ENCODE results near the gene MRTFB.

MRTFB gene

GRCh38 chr16:14240964-14241363 lies 169.8 kb downstream of the MRTFB start:
- DNase-seq = no peak

DNA sequence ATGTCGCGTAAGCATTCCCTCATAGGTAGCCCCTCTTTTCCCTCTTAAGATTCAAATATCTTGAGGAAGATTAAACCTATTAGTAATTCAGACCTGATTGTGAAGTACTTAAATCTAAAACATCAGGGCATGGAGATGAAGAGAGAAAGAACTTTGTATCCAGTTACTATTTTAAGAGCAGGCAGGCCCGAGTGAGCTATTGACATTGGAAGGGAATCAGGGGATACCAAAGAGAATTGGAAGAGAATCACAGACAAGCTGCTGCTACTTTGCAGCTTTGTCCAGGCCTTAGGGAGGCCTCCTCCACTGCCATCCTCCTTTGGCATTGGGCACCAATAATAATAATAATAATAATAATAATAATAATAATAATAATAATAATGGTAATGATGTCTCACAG lies 170.5 kb downstream of the MRTFB start:
- no peak for DNase-seq

DNA sequence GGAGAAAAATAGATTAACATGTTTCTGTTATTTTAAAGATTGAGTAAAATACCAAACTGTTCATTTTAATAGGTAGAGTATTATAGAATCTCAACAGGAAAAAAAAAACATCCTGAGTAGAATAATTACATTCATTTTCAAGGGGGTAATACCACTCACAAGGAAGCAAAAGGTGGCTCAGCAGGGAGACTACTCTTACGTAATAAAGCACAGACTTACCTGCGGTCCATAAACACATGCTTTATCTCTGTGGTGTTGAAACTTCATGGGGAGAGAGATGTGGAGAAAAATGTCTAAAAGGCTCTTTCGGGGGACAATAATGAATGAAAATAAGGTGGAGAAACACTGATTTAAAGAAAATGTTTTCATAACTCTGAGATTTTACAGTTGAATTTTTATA lies 171.7 kb downstream of the MRTFB start:
- DNase-seq = no peak

GRCh38 chr16:14244196-14245010 lies 173.3 kb downstream of the MRTFB start:
- DNase-seq = no peak

- no peak for DNase-seq
Measured at GRCh38 chr16:14248791-14249190, 177.7 kb downstream of the MRTFB start.

GRCh38 chr16:14249291-14250032 lies 178.3 kb downstream of the MRTFB start:
- peak; percentile 2 for DNase-seq

DNA sequence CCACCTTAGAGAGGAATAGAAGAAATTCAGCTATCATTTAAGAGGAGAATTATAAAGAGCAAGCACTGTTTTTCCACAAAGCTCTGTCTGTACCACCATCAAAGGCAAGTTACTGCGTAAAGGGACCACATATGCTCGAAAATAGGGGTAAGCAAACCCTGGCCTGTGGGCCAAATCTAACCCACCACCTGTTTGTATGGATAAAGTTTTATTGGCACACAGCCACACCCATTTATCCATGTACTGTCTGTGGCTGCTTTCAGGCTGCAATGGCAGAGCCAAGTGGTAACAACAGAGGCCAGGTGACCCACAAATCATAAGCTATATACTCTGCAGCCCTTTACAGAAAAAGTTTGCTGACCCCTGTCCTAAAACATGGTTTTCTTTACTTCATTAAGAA lies 180.3 kb downstream of the MRTFB start:
- DNase-seq = no peak

DNA sequence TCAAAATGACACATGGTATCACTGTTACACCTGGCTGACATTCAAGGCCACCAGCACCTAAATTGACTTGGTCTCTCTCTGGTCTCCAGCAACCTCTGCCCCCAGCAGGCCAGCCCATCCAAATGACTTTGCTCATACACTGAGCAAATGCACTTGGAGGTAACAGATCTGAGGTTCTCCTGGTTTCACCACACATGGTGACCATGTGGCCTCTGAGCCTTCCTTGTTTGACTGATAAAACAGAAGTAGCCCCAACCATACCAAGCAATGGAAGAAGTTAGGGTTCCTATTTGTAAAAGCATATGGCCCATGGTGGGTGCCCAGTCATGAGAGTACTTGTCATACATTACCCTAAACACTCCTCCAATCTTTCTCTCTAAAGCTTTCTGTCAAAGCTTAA lies 181.7 kb downstream of the MRTFB start:
- no peak for DNase-seq

DNA sequence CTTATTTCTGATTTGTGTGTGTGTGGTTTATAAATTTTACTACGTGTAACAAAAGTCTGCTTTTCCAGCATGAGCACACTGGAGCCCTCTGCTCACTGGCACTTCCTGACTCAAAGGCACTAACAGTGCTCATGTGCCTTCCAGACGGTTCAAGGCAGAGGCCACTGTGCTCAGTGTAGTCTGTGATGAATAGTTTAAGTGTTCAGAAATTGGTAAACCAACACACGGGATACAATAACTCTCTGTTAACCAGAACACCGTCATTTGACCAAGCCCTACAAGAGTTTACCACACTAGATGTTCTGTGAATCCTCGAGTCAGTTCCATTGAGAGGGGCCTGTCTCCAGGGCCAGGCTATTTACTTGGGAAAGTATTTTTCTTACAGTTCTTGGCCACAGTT lies 191.9 kb downstream of the MRTFB start:
- no peak for DNase-seq

DNA sequence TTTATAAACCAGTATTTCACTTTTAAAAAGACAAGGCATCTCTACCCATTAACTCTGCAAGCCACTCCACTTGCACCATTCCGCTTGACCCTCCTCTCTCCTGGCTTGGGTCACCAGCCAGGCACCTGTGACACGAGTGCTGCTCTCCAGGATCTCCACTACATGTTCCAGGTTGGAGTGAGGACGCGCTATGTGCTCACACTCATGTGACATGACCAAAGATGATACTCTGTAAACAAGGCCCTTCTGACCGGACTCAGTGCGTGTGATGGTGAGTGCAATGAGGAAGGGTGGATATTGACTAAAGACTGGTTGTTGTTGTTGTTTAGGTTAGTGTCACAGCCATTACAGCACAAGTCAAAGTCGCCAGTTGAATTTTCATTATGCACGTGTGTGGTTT lies 192.7 kb downstream of the MRTFB start:
- no peak for DNase-seq

DNA sequence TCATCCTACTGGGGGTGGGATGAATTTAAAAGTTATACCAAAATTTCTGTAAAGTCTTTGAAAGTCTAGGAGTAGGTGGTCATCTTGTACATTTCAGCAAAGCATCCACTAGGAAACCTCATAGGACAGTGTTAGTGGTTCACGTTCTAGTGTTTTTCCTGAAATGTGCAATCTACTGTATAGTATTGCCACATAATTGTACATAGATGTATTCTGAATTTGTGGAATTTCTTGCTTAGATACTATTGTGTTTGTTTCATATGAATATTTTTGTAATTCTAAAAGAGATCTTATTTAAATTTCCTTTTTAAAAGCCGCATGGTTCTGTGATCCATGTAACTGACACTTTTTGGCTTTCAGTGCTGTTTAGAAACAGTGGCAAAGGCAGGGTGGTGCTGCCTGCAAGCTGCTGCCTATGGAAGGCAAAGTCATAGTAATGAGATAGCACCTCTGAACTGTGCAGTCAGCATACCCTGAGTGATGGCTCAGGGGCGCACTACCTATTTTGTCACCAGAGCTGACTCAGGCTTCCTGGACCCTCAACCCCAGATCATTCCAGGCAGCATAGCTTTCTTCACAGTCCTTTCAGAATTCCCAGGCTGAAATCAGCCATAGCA lies 193.3 kb downstream of the MRTFB start:
- DNase-seq = no peak

- no peak for DNase-seq
Measured at GRCh38 chr16:14268073-14268472, 197.0 kb downstream of the MRTFB start.

DNA sequence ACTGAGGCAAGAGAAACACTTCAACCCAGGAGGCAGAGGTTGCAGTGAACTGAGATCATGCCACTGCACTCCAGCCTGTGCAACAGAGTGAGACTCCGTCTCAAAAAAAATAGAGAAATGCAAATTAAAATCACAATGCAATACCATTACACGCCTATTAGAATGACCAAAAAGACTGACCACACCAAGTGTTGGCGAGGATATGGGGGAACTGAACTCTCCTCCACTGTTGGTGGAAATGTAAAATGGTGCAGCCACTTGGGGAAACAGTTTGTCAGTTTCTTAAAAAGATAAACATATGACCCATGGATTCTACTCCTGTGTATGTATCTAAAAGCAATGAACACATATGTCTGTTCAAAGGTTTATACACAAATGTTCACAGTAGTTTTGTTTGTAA lies 204.8 kb downstream of the MRTFB start:
- no peak for DNase-seq

DNA sequence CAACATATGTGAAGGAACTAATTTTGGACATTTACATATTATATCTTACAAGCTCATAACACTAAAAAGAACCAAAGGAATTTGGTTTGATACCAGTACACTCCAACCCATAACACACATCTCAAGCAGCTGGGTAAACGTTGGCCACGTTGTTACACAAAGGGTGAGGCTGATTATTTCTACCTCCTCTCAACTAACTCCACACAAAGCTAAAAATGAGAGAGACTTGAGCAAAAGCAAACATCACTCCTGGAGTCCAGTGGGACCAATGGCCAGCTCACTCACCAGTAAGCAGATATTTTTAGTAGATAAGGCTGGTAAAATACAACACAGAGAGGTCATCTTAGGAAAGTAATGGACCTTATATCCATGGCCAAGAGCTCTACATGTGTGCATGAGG lies 207.6 kb downstream of the MRTFB start:
- no peak for DNase-seq

DNA sequence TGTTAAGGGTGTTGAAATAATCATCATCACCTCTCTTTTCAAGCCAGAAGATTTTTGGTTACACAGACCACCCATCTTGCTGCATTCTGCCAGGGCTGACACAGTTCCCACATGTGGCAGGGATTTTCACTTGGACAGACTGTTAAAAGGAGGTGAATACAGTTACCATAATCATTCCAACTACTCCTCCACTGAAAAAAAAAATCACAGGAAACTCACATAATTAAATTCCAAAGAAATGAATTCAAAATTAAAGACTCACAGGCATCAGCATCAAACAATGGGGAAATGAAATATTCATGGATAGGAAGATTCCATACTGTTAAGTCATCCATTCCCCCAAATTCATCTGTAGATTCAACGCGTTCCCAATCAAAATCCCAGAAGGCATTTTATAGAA lies 209.4 kb downstream of the MRTFB start:
- no peak for DNase-seq

- DNase-seq = no peak
Measured at GRCh38 chr16:14283786-14284185, 212.7 kb downstream of the MRTFB start.

DNA sequence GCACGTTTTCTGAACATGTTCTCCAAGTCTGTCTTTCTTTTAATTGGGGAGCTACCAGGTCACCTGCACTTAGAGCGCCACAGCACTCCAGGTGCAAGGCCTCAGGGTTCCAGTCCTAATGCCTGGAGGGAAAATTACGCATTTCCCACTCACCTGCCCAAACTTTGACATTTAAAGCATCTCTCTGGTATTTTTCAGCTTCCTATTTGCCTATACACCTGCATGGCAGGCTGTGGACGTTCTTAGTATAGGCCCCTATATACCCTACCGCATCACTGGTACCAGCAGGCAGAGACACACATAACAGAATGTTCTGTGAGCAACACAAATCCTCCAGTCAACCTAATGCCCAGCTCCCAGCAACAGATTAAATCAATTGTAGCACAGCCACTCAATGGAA lies 213.3 kb downstream of the MRTFB start:
- DNase-seq = no peak

DNA sequence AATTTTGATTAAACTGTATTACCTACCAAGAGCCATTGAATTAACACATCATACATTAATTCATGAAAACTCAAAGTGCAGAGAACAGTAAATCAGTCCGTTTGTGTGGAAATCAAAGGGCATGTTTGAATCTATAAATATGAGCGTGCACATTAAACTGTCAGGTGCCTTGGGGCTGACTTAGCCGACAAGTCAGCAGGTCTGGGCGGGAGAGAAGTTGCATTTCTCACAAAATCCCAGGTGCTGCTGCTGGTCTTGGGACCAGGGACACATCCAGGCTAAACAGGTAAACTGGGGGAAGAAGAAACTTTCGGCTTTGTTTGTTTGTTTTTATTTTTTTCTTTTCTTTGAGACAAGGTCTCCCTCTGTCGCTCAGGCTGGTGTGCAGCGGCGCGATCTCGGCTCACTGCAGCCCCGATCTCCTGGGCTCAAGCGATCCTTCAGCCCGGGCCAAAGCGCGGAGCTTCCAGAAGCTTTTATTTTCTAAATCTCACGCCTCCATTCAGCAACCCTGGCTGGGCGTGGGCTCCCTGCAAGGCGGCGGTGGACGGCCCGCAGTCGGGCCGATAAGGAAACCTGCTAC lies 213.9 kb downstream of the MRTFB start:
- peak; percentile 42 for DNase-seq

GRCh38 chr16:14285513-14286367 lies 214.6 kb downstream of the MRTFB start:
- DNase-seq = peak; percentile 84

DNA sequence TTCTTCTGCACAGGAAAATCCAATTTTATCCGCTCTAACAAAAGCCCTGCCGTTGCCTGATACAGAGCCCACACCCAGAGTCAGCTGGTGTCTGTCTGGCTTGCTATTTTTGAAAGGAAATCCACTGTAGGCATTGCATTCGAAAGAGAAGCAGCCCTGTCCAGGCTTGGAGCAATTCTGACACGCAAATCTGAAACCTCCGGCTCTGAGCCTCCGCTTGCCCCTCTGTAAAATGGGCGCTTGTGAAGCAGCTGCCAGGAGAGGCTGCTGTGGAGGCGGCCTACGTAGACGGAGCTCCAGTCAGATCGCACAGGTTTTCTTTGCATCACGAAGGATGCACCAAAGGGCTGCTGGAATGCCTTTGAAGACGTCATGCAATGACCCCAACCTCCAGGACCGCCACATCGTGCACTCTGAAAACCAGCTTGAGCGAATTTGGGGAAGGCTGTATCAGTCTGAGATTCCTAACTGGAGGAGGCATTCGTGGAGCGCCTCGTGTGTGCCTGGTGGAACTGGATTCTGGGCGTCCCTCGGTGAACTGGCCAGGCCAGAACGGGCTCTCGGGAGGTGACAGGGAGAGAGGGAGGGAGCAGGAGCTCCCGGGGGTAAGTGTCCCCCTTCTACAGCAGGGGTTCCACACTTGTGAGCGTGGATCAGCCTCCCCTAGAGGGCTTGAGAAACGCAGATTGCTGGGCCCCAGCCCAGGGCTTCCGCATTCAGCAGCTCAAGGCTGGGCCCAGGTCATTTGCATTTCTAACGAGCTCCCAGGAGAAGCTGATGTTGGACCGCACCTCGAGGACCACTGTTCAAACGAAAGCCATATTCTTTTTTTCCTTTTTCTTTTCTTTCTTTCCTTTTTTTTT lies 215.5 kb downstream of the MRTFB start:
- no peak for DNase-seq

DNA sequence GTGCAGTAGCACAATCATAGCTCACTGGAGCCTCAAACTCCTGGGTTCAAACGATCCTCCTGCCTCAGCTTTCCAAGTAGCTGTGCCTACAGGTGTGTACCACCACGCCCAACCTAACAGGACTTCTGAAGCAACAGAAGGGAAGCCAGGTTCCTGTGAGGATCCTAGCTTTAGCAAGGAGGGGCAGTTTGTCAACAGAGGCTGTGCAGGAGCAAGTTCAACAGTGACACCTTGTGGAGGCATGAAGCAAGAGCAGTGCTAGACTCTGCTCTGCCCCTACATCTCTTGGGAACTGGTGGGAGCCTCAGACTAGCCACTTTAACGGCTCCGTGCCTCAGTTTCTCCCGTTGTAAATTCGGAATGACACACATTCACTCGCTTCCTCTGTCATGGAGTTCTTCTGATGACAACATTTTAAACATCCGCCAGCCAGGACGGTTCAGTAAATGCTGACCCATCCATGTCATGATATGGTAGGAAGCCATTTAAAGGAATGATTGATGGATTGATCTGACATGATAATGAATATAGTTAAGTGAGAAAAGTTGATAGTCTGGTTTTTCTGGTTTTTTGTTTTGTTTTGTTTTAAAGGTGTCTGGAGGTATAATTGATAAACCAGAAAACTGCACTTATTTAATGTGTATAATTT lies 218.7 kb downstream of the MRTFB start:
- DNase-seq = no peak
